GM18870 (cell line): Measurements from ENCODE around the gene SELENOS.
"Not testable (repeated sequence)": the region's sequence is repeated elsewhere in the genome, so short reads cannot be mapped to it uniquely, and the experiment has no call there.

Experiments
- ATAC-seq: cut with Tn5 transposase; IDR thresholded peaks from one replicate; pipeline ENCODE4 v1.9.1; 2021; ENCODE audit warnings: moderate library complexity; ENCODE audit not compliant: unreplicated experiment

SELENOS gene

DNA sequence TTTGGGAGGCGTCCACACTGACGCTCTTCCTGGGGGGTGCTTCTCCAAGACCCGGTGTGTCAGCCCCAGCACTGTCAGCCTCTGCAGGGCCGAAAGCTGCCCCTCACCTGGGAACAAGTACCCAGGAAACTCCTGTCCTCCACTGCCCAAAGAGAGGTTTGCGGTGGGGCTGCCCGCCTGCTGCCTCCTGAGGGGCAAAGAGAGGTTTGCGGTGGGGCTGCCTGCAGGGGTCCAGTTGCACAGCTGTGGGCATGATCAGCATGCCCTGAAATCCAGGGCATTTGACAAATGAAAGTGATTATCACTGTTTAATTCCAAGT is 32.8 kb upstream of the SELENOS start:
- ATAC-seq: no peak

DNA sequence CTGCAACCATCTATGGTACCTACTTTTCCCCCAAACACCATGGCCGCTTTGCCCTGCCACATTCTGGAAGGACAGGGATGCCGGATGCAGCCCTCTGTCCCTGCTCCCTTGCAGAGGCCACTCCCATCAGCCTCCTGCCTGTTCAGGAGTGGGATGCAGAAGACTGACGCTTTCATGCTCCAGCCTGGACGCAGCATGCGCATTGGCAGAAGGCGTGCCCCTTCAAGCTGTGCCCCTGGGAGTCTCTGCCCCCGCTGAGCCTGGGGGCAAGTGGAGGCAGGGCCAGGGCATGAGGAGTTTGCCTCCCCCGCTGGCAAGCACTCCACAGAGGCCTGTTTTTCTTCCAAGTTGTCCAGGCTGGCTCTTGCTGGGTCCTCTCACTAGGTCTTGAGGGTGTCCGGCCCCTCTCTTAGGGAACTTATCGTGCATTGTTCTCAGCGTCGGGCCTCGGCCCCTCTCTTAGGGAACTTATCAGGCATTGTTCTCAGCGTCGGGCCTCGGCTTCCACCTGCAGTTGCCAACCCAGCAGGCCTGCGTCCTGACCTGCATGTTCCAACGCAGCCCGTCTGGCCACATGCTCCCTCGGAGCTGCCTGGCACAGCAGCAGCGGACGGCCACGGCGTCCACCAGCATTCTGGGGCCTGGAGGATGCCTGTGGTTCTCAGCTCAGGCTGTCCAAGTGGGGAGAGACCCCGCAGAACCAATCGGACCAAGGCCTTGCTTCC is 32.3 kb upstream of the SELENOS start:
- ATAC-seq: no peak

DNA sequence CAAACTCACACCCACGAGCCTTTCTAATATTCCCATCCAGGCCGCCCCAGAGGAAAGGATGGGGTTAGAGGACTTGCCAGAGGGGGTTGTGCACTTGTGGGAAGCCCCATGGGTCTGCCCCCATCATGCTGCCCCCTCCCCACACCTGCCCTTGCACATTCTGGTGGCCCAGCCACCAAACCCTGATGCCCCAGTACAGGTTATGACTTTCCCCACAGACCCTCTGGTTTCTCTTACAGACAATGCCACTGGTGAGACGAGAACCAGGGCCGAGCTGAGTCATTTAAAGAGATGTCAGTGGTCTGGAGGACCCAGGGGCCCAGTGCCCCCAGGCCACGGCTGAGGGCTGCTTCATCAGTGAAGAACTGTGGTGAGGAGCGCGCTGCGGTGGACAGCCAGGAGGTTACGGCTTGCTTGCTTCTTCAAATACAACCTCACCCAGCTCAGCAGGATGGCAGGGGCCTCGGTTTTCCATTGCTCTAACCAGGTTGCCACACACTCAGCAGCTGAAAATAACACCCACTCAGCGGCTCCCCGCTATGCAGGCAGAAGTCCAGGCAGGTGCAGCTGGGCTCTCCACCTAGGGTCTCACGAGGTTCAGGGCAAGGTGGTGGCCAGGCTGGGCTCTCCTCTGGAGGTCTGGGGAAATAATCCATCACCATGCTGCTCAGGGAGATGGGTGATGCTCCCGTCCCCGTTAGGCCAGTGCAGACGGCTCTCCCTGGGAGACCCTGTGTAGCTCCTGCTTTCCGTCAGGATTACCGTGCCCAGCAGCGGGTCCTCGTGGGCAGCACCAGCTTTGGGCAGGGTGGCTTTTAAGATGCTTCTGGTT is 31.5 kb upstream of the SELENOS start:
- no peak for ATAC-seq

DNA sequence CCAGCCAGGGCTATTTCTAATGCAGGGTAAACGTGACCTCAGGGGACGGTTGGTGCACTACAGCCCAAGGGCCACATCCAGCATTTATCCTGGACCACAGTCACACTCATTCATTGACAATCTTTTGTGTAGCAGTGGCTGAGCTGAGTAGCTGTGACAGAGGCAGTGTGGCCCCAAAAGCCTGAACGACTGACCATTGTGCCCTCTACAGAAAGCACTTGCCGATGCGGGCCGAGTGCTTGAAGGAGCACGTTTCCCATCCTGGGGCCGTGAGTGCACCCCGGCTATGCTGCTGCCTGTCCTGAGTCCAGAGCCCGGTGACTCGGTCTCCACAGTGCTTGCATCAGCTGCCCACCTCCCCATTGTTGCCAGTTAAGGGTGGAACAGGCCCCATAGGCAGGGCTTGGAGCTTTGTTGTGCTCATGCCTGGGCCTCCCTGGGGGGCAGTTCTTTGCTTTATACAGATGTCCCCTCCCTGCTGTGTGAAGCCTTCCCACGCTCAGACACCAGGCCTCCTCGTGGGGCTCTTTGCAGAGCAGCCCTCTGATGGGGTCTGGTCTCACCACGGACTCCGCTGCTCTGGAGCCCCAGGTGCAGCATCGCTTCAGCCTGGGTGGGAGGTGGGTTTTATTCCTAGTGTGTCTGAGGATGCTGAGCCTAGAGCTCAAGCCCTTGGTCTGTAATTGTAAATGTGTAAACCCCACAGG is 30.8 kb upstream of the SELENOS start:
- ATAC-seq: no peak

DNA sequence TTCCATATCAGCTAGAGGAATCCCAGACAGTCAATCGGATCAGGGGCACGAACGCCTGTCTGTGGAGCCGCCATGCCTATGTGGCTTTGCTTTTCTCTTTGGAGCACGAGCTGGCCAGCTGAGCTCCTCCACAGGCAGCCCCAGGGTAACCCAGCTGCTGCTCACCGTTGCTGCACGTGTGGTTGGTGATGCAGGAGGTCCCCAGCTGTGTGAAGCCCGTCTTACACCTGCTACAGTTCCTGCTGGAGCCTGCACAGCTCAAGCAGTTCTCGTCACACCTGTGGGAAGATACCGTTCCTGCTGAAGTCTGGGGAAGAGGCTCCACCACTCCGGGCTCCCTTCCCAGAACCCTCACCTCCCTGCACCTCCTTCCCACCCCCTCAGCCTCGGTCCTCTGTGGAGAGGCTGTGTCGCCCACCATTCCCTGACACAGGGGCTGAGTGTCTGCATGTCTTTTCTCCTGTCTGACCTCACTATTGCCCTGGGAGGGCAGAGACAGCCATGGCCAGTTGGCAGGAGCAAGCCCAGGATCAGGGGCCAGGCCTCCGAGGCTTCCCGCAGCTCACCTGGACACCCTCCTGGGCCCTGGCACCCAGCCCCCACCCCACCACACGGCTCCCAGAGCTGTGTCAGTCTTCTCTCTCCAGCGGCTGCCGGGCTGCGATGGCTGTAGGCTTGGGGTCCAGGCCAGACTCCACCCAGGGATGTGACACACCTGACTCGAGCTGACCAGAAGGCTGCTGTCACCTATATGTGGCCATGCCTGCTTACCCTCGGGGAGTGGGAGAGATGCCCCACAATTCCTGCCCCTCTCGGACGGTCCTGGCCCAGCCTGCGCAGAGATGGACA is 30.0 kb upstream of the SELENOS start:
- ATAC-seq: no peak

DNA sequence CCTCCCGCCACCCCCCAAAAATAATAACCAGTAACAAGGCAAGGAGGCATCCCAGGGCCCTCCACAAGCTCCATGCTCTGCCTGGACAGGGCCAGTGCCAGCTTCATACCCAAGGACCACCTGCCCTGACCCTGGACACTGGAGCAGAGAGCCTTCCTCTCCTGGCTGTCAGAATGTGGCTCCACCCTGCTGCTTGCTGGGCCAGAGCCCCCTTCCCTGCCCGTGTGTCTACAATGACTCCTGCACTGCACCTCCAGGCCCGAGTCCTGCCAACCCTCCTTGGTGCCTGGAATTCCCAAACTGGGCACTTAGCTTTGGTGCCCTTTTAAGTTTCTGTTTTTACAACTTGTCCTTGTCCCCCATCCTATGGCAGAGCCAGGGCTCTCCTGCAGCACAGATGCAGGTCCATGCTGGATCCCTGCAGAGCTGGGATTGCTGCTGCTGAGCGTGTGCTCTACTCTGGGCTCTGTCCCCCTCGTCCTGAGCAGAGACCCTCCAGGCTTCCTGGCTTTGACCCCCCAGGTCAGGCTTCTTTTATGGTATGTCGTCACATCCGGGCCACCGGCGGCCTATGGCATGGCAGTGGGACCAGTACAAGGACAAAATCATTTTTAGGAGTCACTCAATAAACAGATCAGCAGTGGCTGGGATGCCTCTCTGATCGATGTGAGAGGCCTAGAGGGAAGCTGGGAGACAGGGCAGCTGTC is 29.2 kb upstream of the SELENOS start:
- ATAC-seq: no peak

DNA sequence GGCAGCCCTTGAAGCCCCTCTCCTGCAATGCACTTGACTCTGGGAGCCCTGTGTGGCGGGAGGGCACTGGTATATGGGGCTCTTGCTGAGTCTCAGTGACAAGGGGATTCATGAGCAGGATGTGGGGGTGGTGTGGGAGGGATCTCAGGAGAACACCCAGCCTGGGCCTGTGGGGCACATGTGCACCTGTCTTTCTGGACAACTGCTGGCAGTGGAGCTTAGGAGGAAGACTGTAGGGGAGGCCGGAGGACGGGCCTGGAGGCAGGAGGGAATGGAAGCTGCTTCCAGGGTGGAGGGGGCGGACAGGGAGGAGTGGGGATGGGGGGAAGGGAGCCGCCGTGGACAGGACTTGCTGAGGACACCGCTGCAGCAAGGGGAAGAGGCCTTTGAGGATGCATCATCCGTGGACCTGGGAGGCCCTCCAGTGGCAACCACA is 28.6 kb upstream of the SELENOS start:
- ATAC-seq: no peak

DNA sequence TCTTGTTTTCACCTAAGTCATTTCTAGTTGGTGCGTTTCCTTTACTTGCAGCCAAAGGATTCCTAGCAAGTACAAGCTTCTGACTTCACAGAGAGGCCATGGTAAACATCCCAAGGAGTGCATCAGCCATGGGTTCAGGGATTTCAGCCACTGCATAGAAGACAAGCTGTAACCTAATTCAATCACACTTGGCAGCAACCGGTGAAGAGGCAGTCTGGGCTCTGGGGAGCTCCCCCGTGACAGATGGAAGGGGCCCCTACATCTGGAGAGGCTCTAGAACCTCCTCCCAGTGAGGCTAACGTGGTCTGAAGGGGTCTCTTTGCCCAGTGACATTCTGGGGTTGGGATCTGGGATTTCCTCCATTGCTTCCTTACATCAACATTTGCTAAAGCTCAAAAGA is 26.1 kb upstream of the SELENOS start:
- ATAC-seq: no peak

DNA sequence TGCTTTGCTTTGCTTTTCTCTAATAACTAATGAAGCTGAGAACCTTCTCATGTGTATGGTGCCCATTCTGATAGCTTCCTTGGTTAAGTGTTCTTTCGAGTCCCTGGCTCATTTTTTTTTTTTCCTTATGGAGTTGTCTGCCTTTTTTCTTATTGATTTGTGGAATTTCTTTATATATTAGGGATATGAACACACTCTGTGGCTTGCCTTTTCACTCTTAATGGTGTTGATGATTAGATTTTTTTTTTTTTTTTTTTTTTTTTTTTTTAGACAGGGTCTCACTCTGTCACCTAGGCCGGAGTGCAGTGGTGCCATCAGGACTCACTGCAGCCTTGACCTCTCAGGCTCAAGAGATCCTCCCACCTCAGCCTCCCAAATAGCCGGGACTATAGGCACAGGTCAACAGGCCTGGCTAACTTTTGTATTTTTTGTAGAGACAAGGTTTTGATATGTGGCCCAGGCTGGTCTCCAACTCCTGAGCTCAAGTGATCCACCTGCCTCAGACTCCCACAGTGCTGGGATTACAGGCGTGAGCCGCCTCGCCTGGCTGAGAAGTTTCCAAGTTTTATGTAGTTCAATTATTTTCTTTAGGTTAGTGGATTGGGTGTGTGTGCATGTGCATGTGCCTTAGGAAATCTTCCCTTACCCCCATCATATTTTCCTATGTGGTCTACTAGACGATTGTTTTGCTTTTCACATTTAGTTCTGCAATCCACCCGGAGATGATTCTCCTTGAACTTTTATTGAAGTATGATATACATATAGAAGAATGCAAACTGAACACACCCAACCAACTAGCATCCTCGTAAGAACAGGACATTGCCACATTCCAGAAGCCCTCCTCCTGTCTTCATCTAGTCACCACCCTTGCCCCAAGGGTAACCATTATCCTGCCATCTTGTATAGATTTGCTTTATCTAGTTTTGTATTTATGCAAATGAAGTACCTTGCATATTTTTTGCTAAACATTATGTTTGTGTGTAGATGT is 19.4 kb upstream of the SELENOS start:
- ATAC-seq: no peak

DNA sequence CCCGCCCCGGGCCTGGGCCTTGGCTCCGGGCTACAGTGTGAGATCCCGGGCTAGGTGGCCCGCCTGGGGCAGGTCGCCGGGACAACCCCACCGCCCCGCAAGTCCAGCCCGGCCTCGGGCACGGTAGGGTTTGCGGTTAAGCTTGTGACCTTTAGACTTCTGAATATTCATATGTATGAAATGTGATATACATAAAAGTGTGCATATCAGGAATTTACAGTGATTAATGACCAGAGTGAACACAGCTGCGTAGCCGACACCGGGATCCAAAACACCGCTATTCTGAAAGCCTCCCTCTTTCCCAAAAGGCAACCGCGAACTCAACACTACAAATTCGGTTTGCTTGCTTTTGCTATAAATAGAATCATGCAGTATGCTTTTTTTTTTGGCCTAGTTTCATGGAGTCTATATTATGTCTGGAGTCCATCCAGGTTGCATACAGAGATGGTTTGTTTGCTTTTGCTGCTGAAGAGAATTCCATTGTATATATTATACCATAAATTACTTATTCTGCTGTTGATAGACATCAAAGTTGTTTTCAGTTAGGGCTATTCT is 18.4 kb upstream of the SELENOS start:
- no peak for ATAC-seq

DNA sequence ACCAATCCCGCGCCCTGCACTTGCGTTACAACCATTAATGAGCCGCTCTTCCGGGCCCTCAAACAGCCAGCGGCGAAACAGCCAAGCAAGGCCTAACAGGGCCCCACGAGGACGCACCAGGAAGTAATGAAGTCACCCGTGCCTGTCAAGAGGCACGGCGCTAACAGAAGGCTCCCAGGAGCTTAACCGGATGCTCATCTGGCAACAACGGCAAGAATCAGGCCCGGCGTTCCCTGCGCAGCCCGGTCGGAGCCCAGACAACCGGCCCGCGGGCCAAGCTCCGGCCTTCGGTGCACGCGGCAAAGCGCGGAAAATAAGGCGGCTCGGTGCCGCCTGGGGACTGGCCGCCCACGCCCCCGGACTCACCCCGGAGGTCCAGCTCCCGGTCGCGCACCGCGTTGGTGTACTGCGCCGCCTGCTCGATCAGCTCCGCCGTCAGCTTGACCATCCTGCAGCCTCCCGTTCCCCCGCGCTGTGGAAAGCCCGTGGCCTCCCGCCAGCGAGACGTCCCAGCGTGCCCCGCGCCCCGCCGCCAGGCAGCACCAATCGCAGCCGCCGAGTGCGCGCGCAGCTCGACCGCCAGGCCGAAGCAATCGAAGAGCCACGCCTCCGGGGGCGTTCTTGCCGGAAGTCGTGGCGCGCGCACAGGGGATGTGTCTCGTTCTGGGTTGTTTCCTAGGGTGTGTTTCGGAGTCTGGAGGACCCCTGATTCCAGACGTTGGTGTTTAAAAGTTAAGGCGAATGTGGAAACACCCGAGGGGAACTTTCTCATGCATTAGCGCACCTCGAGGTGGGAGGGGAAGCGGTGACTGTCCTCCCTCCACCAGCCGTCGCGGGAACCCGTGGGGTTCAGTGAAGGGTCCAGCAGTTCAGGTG is 17.7 kb upstream of the SELENOS start, which contains the start of gene SNRPA1:
Gene SNRPA1, minus strand, starts transcription at position 518 of the 876 bp plus-strand sequence. Its CDS starts 70 bp downstream, at position 448.
- ATAC-seq: peak; percentile 69

DNA sequence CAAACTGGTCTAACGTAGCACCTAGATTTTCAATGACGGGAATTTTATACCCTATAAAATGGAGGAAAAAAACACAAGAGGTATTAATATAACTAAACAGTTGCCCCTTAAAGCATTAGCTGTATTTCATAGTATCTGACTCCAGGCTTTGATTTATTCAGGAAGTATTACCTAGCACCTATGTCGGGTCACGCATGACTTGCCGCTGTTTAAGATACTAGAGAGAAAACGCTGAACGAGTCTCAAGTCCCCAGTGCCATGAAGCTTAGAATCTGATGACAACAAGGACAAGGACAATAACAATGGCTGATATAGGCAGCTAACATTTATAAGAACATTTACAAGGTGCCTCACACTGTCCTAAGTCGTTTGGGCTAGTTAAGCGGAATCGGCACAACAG is 15.8 kb upstream of the SELENOS start:
- ATAC-seq: no peak

DNA sequence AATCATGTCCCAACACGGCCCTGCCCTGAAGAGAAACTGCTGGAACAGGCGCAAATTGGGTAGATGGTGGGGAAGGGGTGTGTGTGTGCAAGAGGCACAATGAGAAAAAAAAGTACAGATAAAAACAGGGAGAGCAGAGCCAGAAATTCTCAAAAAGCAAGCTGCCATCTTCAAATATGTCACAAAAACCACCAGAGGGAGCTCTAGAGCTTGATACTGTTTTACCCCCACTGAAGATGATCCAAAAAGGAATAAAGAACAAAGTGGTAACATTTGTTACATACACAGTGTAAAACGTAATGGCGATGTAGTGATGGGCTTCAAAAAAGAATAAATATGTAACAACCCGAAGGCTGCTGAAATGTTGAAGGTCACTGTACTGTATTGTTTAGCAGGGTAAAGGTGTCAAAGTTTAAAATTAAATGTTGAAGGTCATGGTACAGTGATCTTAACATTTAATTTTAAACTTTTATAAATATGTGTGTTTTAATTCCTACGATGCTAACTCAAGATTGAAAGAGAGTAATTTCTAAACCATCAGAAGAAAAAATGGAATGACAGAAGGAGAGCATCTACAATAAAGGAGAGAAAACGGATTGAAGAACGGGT is 11.7 kb upstream of the SELENOS start:
- ATAC-seq: no peak

DNA sequence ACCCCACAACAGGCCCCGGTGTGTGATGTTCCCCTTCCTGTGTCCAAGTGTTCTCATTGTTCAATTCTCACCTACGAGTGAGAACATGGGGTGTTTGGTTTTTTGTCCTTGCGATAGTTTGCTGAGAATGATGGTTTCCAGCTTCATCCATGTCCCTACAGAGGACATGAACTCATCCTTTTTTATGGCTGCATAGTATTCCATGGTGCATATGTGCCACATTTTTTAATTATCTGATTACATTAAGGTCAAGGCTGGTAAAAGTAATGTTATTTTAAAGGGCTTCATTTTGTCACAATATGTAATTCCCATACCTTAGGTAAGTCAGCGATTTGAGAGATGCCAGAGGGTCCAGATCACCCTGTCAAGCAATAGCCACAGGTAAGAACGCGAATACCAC is 10.1 kb upstream of the SELENOS start:
- not testable (repeated sequence) for ATAC-seq

DNA sequence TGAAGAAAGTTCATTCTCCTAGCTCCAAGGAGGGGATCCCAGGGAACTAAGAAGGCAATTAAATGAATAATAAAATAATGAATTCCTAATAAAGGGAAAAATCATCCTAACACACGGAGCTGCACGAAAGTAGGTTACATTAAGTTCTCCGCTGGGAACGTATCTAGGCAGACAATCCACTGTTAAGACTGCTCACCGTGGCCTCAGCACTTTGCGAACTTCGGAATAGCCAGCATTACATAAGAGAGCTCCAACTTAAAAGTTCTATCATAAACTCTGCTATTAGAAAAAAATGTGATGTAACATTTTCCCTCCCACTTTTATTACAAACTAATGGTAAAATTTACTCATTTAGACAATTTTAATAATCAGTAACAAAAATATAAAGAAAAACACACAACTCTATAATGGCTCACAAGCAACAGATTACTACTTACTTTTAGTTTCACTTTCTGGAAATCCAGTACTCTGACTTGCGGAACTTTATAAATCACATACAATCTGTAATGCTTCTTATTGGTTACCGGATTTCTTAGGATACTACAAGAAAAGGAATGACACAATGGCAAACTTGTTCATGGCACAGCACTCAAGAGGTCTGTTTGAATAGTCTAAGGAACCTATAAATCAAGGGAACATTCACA is 9.3 kb upstream of the SELENOS start:
- ATAC-seq: no peak

DNA sequence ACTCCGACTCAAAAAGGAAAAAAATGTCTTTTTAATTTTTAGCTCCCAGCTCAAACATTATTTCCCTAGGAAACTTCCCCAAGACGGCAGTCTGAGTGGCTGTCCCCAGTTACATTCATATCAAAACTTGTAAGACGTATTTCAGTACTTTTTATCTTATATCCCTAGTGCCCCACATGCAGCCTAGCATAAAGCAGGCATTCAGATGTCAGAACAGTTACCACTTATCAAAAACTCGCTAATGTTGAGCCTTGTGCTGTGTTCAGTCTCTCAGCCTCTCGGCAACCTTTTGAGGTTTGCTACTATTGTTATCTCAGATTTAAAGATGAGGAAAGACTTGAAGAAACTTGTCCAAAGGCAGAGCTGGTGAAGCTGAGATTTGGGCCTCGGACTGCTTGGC is 6.6 kb upstream of the SELENOS start:
- ATAC-seq: no peak

DNA sequence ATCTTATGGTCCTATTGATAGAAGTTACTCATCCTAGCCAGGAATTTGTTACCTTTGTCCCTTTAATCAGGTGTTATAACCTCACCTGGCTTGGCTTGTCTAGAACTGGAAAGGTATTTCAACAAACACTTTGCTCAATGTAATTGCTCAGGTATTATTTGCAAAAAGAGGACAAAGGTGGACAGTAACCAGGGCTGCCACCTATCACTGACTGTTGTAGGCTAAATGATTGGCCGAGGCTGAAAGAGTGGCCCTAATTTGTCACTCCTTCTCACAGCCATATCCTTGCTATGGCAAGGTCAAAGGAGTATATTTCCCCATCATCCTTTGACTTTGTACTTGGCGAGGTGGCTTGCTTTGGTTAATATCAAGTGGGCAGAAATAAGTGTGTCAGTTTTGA is 2.7 kb upstream of the SELENOS start:
- ATAC-seq: no peak
